GM19043 (cell line): ENCODE data around the gene UBE2O.

Experiments used
- ATAC-seq: cut with Tn5 transposase; IDR thresholded peaks from one replicate; pipeline ENCODE4 v1.9.1; 2021; ENCODE audit warnings: low read depth; ENCODE audit not compliant: unreplicated experiment

Gene UBE2O

GRCh38 chr17:76398523-76399174, 54.3 kb downstream of the UBE2O start:
- no peak for ATAC-seq

DNA sequence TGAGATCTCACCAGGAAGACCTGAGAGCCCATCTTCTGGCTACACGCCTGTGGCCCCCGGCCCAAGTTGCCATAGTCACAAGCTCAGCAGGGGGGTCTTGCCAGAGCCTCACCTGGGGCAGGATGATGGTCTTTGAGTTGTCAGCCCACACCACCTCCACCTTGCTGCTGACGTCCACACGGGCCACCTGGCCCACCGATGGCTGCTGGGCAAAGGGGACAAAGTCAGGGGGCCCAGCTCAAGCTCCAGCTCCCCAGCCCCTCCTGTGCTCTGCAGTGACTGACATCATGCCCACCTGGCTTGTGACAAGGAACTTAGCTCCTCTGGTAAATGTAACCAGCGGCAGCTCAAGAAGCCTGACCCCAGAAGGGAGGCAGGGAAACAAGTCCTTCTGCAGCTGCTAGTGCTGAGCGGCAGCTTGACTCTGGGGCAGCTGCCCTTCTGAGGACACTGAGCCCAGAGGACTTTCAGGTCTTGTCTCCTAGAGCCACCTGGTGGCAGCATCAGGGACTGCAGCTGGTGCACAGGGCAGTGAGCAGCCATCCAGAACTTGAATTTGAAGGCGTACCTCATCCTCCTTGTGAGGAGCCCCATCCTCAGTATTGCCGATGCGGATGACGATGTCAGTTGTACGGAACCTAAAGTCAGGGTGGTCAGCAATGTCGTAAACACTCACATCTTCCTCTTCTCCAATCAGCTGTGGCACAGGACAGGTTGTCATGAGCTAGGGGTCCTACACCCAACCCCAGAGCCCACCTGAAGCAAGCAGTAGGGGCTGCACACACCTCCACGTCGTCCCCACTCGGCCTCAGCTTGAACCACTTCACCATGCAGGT, 55.0 kb downstream of the UBE2O start:
- no peak for ATAC-seq

DNA sequence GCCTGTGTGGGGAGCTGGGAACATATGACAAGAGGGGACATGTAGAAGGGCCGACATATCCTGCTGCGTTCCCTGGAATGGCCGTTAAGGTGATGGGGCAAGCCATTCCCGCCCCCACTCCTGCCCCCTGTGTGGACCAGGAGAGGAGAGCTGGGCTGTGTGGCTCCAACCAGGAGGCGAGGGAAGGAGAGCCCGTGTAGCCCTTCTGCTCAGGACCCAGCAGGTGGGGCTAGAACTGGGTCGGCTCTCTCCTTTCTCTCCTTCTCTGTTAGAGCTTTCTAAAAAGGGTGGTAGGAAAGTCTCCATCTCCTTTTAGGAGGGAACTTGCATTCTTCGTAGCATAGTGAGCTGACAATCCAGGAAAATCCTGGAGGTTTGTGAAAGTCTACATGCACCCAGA, 55.8 kb downstream of the UBE2O start:
- no peak for ATAC-seq

DNA sequence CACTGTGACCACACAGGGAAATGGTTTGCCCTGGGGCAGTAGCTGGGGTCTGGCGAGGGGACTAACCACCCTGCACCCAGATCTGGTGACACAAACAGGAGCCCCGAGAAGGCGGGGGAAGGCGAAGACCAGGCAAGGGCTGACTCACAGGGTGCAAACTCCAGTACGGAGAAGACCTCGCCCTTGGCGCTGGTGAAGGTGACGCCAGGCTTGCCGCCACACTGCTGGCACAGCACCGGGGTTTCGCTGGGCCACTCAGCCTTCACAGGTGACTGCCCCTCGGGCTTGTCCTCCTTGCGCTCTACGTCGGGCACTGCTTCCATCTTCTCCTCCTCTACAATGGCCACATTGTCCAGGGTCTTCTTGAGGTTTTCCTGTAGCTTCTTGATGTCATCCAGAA, 57.0 kb downstream of the UBE2O start:
- no peak for ATAC-seq

GRCh38 chr17:76394166-76394565, 58.8 kb downstream of the UBE2O start:
- no peak for ATAC-seq

DNA sequence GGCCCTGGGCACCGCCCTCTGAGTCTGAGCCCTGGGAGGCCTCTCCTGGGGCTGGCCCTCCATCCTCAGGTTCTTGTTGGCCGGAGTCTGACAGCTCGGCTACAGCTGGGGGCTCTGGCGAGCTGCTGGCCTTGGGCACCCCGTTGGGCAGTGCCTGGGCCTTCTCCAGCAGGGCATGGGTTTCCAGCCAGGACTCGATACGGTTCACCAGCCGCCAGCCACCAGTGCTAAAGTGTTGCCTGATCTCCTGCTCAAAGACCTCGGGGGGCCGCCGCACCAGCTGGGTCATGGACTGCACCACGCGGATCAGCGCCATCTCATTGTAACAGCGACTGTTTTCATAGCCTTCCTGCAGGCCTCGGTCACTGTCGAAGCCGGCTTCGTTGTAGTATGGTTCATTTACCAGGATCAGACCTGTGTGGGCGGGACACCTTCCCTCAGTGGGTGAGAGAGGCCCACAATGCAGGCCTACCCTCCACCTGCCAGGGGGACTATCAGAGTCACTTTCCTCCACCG, 61.7 kb downstream of the UBE2O start:
- no peak for ATAC-seq

DNA sequence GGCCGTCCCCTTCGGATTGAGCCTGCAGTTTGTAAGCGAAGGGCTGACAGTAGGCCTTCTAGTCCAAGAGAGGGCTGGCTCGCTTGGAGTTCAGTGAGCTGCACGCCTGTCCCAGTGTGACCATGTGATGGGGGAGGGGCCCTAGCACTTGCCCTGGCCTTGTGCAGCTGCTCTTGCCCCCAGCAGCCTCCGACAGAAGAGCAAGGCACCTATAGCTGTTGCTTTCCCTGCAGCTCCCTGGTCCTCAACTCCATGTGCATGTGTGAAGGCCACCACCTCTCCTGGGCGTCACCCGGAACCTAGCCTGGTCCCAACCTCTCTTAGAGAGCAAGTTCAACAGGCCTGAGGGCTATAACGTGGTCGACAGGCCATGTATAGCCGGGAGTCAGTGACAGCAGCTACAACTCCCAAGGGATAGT, 62.9 kb downstream of the UBE2O start:
- no peak for ATAC-seq

- no peak for ATAC-seq
Observed at GRCh38 chr17:76388966-76389888, 63.7 kb downstream of the UBE2O start.

- ATAC-seq, result no peak
Observed at GRCh38 chr17:76386966-76387765, 65.8 kb downstream of the UBE2O start.

DNA sequence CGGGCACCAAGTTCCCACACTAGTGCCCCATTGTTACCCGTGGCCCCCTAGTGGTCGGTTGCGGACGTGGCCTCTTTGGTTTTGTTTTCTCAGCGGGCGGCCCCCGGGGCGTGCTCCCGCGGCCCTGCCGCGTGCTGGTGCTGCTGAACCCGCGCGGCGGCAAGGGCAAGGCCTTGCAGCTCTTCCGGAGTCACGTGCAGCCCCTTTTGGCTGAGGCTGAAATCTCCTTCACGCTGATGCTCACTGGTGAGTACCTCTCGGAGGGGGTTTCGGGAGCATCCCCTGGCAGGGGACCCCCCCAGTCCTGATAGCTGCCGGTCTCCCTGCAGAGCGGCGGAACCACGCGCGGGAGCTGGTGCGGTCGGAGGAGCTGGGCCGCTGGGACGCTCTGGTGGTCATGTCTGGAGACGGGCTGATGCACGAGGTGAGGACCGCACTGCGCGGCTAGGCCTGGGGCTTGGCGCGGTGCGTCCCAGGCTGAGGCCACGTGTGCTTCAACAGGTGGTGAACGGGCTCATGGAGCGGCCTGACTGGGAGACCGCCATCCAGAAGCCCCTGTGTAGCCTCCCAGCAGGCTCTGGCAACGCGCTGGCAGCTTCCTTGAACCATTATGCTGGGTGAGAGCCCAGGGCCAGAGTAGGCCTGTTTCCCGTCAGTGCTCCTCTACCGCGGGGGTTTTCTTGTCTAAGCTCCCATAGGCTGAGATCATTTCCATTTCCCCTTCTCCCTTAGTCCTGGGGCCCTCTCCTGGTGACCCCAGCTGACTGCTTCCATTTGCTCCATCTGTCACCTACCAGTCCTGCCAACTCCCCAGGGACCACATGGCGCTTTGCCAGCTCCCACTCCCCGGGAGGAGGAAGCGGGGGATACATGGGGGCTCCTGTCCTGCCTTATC, 66.8 kb downstream of the UBE2O start:
- ATAC-seq, result no peak

DNA sequence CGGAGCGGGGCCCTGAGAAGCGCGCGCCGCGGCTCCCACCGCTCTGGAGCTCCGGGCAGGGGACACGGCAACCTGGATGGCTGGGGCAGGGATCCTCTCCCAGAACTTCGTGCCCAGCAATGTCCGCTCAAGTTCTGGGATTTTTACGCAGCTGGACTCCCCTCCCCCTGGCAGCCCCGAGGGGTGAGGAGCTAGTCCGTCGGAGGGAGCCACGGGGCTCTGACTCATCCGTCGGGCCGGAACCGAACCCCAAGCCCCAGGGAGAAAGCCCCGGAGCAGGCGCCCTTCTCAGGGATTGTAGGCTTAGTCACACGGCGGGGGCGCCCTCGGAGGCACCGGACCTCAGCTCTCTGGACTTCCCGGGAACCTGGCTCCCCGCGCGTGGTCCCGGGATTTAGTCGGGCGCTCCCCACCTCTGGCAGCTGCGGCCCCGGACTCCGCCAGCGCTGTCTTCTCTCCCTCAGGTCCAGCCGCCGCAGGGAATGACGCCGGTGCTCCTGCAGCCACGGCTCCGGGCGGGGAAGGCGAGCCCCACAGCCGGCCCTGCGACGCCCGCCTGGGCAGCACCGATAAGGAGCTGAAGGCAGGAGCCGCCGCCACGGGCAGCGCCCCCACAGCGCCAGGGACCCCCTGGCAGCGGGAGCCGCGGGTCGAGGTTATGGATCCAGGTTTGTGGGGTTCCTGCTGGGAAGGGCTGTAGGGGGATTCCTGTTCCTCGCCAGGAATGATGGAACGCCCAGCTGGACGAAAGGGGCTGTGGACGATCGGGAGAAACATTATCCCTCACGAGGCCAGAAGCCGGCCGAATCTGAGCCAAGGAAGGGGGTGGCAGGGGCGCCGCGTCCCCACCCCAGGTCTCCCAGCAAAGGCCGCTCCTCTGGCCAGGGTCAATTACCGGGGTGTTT, 67.7 kb downstream of the UBE2O start:
- no peak for ATAC-seq

DNA sequence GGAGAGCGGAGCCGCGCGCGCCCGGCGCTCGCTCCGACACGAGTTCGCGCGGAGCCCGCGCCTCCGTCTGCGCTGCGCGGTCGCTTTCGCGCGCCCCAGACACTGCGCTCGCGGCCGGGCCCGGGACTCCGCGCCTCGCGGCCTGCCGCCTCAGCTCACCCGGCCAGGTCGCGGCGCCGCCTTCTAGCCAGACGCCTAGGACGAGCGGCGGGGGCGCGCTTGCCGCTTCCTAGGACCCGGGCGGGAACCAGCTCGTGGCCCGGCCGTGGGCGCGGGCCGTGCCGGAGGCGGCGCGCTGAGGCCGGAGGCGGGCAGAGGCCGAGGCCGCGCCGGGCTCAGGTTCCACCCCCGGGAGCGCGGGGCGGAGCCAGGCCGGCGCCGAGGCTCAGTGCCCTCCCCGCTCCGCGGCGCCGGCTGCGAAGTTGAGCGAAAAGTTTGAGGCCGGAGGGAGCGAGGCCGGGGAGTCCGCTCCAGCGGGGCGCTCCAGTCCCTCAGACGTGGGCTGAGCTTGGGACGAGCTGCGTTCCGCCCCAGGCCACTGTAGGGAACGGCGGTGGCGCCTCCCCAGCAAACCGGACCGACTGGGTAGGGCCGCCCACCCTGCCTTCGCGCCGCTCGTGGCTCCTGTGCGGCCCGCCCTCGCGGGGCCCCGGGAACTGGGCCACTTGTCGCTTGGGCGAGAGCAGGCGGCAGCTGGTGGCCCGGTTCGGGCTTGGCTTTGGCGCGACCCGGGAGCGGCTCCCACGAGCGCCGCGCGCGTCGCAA, 68.5 kb downstream of the UBE2O start, which contains the start of gene SPHK1:
TSS of gene SPHK1 (plus strand) at position 388 of the 765 bp plus-strand sequence. CDS start 1,036 bp downstream, outside the sequence.
- ATAC-seq, result peak; percentile 54

DNA sequence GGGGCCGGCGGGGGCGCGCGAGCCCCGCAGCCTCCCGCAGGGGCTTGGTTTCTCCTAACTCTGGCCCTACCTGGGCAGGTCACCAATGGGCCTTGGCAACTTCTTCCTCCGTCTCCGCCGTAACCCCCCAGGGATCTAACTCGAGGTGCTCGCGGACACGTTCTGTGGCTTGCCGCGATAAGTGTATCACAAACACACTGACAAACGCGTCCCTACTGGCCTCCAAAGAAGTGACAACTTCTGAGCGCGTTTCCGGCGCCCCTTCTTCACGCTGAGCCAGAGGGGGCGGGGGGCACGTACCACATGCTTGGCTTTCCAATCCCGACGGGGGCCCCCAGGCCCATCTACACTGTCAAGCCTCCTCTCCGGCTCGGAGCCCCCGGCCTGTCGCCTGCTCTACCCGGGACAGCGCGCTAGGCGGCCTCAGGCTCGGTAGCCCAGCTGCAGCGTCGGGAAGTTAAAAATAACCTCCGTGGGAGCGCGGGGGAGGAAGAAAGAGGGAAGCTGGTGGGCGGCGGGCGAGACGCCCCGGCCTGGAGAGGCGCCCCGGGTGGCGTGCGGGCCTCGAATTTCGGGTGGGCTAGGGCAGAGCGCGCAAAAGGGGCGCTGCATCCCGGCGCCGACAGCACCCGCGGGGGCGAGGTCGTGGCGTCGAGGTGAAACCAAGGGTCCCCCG, 69.3 kb downstream of the UBE2O start:
- ATAC-seq, result no peak

- ATAC-seq, result no peak
Observed at GRCh38 chr17:76382803-76383545, 70.0 kb downstream of the UBE2O start.

DNA sequence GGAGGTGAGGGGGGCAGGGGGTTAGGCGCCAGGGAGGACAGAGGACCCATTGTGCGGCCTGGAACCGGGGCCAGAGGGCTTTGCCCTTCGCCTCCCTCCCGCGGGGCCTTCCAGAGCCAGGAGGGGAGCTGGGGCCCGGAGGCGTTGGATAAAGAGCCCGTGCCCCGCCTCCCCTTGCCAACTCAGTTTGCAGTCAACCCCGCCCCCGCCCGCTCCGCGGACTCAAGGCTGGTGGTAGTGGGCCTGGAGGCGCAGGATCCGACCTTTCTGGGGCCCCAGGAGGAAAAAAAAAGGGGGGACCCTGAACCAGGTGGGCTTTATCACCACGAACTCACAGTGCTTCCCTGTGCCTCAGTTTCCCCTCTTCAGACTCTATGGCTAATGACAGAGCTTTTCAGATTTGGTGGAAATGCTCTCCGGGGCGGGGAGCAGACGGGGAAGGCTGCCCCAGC, 70.6 kb downstream of the UBE2O start:
- ATAC-seq, result no peak
